ENCODE data around the gene SPN. TPM values are rescaled to one million over a fixed set of nuclear protein-coding genes. Genes with fewer than 3 reads are reported as not detected.

Gene SPN
- total RNA-seq, 2 donors from 2014 or later, result 1.3 to 2.0 TPM

GRCh38 chr16:29643596-29643995 is 19.5 kb upstream of the SPN start:
- Histone ChIP-seq H3K4me1 (no peaks in the 10 kb centered on the region), H3K9me3 (no peaks in the 10 kb centered on the region), H3K27me3 (no peaks in the 10 kb centered on the region), H3K4me3 (no peak overlapping the region), H3K27ac (no peak overlapping the region), H3K36me3 (replicated peaks in 1 of 2; ENCODE audit: insufficient read depth in 1 of 2, low read depth in 2 of 2) (no peaks in the 10 kb centered on the region)
- intact Hi-C loops (cut with DNase I), result no loop called here
- DNase-seq, result no peak
- ATAC-seq, result no peak
- TF ChIP-seq CTCF (IDR thresholded peaks at IDR 0.05), result no peak
- no peak for TF ChIP-seq POLR2A (IDR thresholded peaks at IDR 0.05)
- 88 to 91% methylated on average over 7 of the region's 7 CpGs for whole genome bisulfite sequencing, 2 donors

GRCh38 chr16:29644338-29644857 is 18.6 kb upstream of the SPN start:
- DNase-seq (no peak), ATAC-seq (no peak)
- no peaks in the 10 kb centered on the region for H3K4me1 ChIP-seq
- no peaks in the 10 kb centered on the region for H3K9me3 ChIP-seq
- WGBS, 2 donors, result 82 to 87% methylated on average over 9 of the region's 9 CpGs
- intact Hi-C loops (cut with DNase I), result no loop called here
- no peaks in the 10 kb centered on the region for H3K27me3 ChIP-seq
- TF ChIP-seq POLR2A (IDR thresholded peaks at IDR 0.05) (no peak), CTCF (IDR thresholded peaks at IDR 0.05) (no peak)
- no peak overlapping the region for H3K27ac ChIP-seq
- no peaks in the 10 kb centered on the region for H3K36me3 ChIP-seq (replicated peaks in 1 of 2; ENCODE audit: insufficient read depth in 1 of 2, low read depth in 2 of 2)
- H3K4me3 ChIP-seq, result no peak overlapping the region

- ATAC-seq, result no peak
- no peak overlapping the region for H3K27ac ChIP-seq
- TF ChIP-seq POLR2A (IDR thresholded peaks at IDR 0.05) (no peak), CTCF (IDR thresholded peaks at IDR 0.05) (no peak)
Measured at GRCh38 chr16:29644973-29645693, 17.9 kb upstream of the SPN start.

GRCh38 chr16:29645694-29646187 is 17.3 kb upstream of the SPN start:
- Histone ChIP-seq H3K9me3 (no peaks in the 10 kb centered on the region), H3K36me3 (replicated peaks in 1 of 2; ENCODE audit: insufficient read depth in 1 of 2, low read depth in 2 of 2) (no peaks in the 10 kb centered on the region), H3K4me1 (no peaks in the 10 kb centered on the region), H3K4me3 (no peak overlapping the region), H3K27me3 (no peaks in the 10 kb centered on the region), H3K27ac (no peak overlapping the region)
- WGBS, 2 donors, result 64 to 67% methylated on average over 4 of the region's 4 CpGs
- TF ChIP-seq POLR2A (IDR thresholded peaks at IDR 0.05), result no peak
- TF ChIP-seq CTCF (IDR thresholded peaks at IDR 0.05), result no peak
- DNase-seq (no peak), ATAC-seq (no peak)
- intact Hi-C loops (cut with DNase I), result no loop called here

More at GRCh38 chr16:29644973-29645693, 17.9 kb upstream of the SPN start:
- no peaks in the 10 kb centered on the region for H3K9me3 ChIP-seq
- H3K4me3 ChIP-seq, result no peak overlapping the region
- H3K36me3 ChIP-seq (replicated peaks in 1 of 2; ENCODE audit: insufficient read depth in 1 of 2, low read depth in 2 of 2), result no peaks in the 10 kb centered on the region
- intact Hi-C loops (cut with DNase I), result no loop called here
- 69 to 89% methylated on average over 4 of the region's 4 CpGs for WGBS, 2 donors
- H3K27me3 ChIP-seq, result no peaks in the 10 kb centered on the region
- H3K4me1 ChIP-seq, result no peaks in the 10 kb centered on the region
- DNase-seq, result no peak

- no peaks in the 10 kb centered on the region for H3K36me3 ChIP-seq (replicated peaks in 1 of 2; ENCODE audit: insufficient read depth in 1 of 2, low read depth in 2 of 2)
- TF ChIP-seq POLR2A (IDR thresholded peaks at IDR 0.05) (no peak), CTCF (IDR thresholded peaks at IDR 0.05) (no peak)
- no peak for DNase-seq
- H3K9me3 ChIP-seq, result no peaks in the 10 kb centered on the region
- H3K27ac ChIP-seq, result no peak overlapping the region
- H3K4me3 ChIP-seq, result no peak overlapping the region
- 93 to 98% methylated on average over 3 of the region's 3 CpGs for WGBS, 2 donors
- no peaks in the 10 kb centered on the region for H3K27me3 ChIP-seq
- no peak for ATAC-seq
- H3K4me1 ChIP-seq, result no peaks in the 10 kb centered on the region
- intact Hi-C loops (cut with DNase I), result no loop called here
Measured at GRCh38 chr16:29646947-29647346, 16.1 kb upstream of the SPN start.

All from body of pancreas (tissue), 4 donors.